Measurements from ENCODE around the gene VWA3A. TPM values are rescaled to one million over a fixed set of nuclear protein-coding genes. Genes with fewer than 3 reads are reported as not detected.

The VWA3A gene
- total RNA-seq, 1 donor from 2014 or later, result 2.6 TPM

- Histone ChIP-seq H3K27me3 (no peaks in the 10 kb centered on the region), H3K9me3 (no peaks in the 10 kb centered on the region), H3K4me3 (no peak overlapping the region), H3K27ac (no peak overlapping the region), H3K4me1 (no peaks in the 10 kb centered on the region), H3K36me3 (no peaks in the 10 kb centered on the region)
- no peak for DNase-seq
- no peak for ATAC-seq
- TF ChIP-seq CTCF (IDR thresholded peaks at IDR 0.05), result no peak
- intact Hi-C loops (cut with DNase I), result no loop called here
Observed at GRCh38 chr16:22174642-22175041, 82.3 kb downstream of the VWA3A start.

GRCh38 chr16:22177968-22178930 lies 85.9 kb downstream of the VWA3A start:
- H3K4me1 ChIP-seq, result no peaks in the 10 kb centered on the region
- no peak for ATAC-seq

GRCh38 chr16:22181426-22181825 lies 89.1 kb downstream of the VWA3A start:
- no peak for TF ChIP-seq CTCF (IDR thresholded peaks at IDR 0.05)
- intact Hi-C loops (cut with DNase I), result loop anchor here (10.0 kb wide), 1 partner anchor 77 kb away; no protein-coding TSS in a partner anchor
- ATAC-seq, result no peak
- DNase-seq, result no peak
- H3K4me3 ChIP-seq, result no peak overlapping the region
- H3K27ac ChIP-seq, result no peak overlapping the region
- no peaks in the 10 kb centered on the region for H3K9me3 ChIP-seq
- no peaks in the 10 kb centered on the region for H3K36me3 ChIP-seq
- H3K4me1 ChIP-seq, result no peaks in the 10 kb centered on the region
- H3K27me3 ChIP-seq, result no peaks in the 10 kb centered on the region

More at GRCh38 chr16:22177968-22178930, 85.9 kb downstream of the VWA3A start:
- Histone ChIP-seq H3K27ac (no peak overlapping the region), H3K9me3 (no peaks in the 10 kb centered on the region), H3K36me3 (no peaks in the 10 kb centered on the region), H3K27me3 (no peaks in the 10 kb centered on the region), H3K4me3 (no peak overlapping the region)
- TF ChIP-seq CTCF (IDR thresholded peaks at IDR 0.05), result no peak
- intact Hi-C loops (cut with DNase I), result no loop called here
- DNase-seq, result no peak

- intact Hi-C loops (cut with DNase I), result loop anchor here (10.0 kb wide), 1 partner anchor 77 kb away; no protein-coding TSS in a partner anchor
- Histone ChIP-seq H3K4me3 (no peak overlapping the region), H3K27ac (no peak overlapping the region), H3K9me3 (no peaks in the 10 kb centered on the region), H3K36me3 (no peaks in the 10 kb centered on the region), H3K27me3 (no peaks in the 10 kb centered on the region), H3K4me1 (no peaks in the 10 kb centered on the region)
- no peak for ATAC-seq
- DNase-seq, result no peak
- no peak for TF ChIP-seq CTCF (IDR thresholded peaks at IDR 0.05)
Observed at GRCh38 chr16:22181843-22182242, 89.5 kb downstream of the VWA3A start.

GRCh38 chr16:22183335-22183734 lies 91.0 kb downstream of the VWA3A start:
- Histone ChIP-seq H3K27ac (no peak overlapping the region), H3K9me3 (no peaks in the 10 kb centered on the region), H3K4me1 (peaks cover 3% of the 10 kb centered on the region), H3K27me3 (no peaks in the 10 kb centered on the region), H3K4me3 (no peak overlapping the region), H3K36me3 (no peaks in the 10 kb centered on the region)
- no peak for TF ChIP-seq CTCF (IDR thresholded peaks at IDR 0.05)
- no peak for ATAC-seq
- intact Hi-C loops (cut with DNase I), result loop anchor here (10.0 kb wide), 1 partner anchor 79 kb away; no protein-coding TSS in a partner anchor
- no peak for DNase-seq
